ENCODE results near the gene HOXA11. TPM values are rescaled to one million over a fixed set of nuclear protein-coding genes. Genes with fewer than 3 reads are reported as not detected.

Gene HOXA11
- total RNA-seq, 1 donor = not detected

DNA sequence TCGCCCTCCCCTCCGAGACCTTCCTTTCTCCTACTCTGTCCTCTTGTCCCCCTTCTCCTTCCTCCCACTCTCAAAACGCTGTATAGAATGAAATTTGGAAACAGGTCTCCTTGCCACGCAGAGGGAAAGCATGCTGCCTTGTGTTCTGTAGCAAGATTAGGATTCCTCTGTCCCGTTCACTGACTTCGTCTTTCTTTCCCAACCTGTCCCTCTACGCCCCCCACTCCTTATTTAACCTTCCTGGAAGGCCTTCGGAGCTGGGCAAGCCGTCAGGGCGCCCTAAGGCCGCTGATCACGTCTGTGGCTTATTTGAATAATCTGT, 21.0 kb downstream of the HOXA11 start:
- H3K9me3 ChIP-seq (ENCODE audit: low read depth, low read length) = no peaks in the 10 kb centered on the region
- H3K27me3 ChIP-seq (ENCODE audit: insufficient read depth, low read length) = peaks cover 93% of the 10 kb centered on the region
- no peak overlapping the region for H3K4me3 ChIP-seq (ENCODE audit: low read length)
- H3K4me1 ChIP-seq (ENCODE audit: insufficient read depth, low read length) = peaks cover 68% of the 10 kb centered on the region

GRCh38 chr7:27163288-27164044, 21.6 kb downstream of the HOXA11 start:
- peaks cover 93% of the 10 kb centered on the region for H3K27me3 ChIP-seq (ENCODE audit: insufficient read depth, low read length)
- no peak overlapping the region for H3K4me3 ChIP-seq (ENCODE audit: low read length)
- no peaks in the 10 kb centered on the region for H3K9me3 ChIP-seq (ENCODE audit: low read depth, low read length)
- H3K4me1 ChIP-seq (ENCODE audit: insufficient read depth, low read length) = peaks cover 67% of the 10 kb centered on the region

- Histone ChIP-seq H3K4me3 (ENCODE audit: low read length) (no peak overlapping the region), H3K9me3 (ENCODE audit: low read depth, low read length) (no peaks in the 10 kb centered on the region)
Measured at GRCh38 chr7:27162561-27163287, 22.3 kb downstream of the HOXA11 start.

DNA sequence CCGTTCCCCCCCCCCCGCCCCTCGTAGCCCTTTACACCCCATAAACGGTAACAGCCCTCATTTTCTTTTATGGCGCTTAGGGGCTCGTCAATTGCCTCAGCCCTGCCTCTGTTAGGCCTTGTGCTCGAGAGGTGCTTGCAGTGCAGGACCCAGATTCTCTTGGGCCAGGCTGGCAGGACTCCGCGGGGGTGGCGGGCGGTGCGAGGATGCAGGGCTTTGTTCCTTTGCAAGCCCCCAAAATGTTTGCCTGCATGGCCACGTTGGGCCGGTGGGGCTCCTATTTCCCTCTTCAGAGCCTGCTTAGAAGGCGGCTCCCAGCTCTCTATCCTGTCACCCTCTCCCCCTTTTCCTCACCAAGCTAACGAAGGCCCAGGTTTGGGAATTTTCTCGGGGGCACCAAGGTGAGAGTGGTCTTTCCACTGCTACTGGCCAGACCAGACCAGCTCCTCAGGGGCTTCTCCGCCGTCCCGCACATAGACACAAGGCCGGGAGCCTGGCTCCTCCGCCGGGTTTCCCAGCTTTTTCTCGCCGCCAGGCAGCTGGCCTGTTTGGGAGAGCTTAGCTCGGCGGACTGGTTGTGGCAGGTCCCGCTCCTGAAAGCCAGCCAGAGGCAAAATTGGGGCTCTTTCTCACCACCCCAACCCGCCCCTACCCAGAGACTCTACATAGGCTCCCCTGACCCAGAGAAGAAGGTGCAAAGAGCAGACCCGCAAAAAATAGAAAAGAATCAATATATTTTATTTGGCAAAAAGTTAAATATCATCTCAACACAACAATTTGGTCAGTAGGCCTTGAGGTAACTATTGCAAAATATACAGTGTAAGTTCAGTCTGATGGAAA, 23.1 kb downstream of the HOXA11 start:
- Histone ChIP-seq H3K9me3 (ENCODE audit: low read depth, low read length) (no peaks in the 10 kb centered on the region), H3K4me1 (ENCODE audit: insufficient read depth, low read length) (peaks cover 64% of the 10 kb centered on the region), H3K4me3 (ENCODE audit: low read length) (no peak overlapping the region), H3K27me3 (ENCODE audit: insufficient read depth, low read length) (peaks cover 93% of the 10 kb centered on the region)

More at GRCh38 chr7:27162561-27163287, 22.3 kb downstream of the HOXA11 start:
- Histone ChIP-seq H3K4me1 (ENCODE audit: insufficient read depth, low read length) (peaks cover 69% of the 10 kb centered on the region), H3K27me3 (ENCODE audit: insufficient read depth, low read length) (peaks cover 93% of the 10 kb centered on the region)

GRCh38 chr7:27161214-27161720, 23.8 kb downstream of the HOXA11 start:
- peaks cover 61% of the 10 kb centered on the region for H3K4me1 ChIP-seq (ENCODE audit: insufficient read depth, low read length)
- H3K27me3 ChIP-seq (ENCODE audit: insufficient read depth, low read length) = peaks cover 91% of the 10 kb centered on the region
- peak overlapping the region; percentile 47 for H3K4me3 ChIP-seq (ENCODE audit: low read length)
- H3K9me3 ChIP-seq (ENCODE audit: low read depth, low read length) = no peaks in the 10 kb centered on the region

GRCh38 chr7:27160546-27161213, 24.4 kb downstream of the HOXA11 start:
- Histone ChIP-seq H3K4me1 (ENCODE audit: insufficient read depth, low read length) (peaks cover 61% of the 10 kb centered on the region), H3K27me3 (ENCODE audit: insufficient read depth, low read length) (peaks cover 91% of the 10 kb centered on the region), H3K4me3 (ENCODE audit: low read length) (peak overlapping the region; percentile 47)

DNA sequence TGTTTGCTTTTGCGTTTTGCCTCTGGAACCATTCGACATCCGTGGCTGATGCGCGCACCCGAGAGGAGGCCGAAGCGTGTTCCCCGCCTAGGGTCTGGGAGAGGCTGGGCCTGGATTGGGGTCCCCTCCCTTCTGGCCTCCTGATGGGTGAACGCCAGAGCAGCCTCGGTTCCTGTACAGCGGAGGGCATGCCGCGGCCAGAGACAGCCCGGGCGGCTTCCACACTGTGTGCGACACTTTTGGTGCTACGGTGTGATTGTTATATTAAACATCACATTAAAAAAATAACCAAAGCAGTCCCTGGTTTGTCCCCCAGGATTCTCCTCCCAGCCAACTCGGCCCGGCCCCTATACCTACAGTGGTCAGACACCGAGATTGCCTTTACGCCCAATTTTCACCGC, 24.9 kb downstream of the HOXA11 start:
- Histone ChIP-seq H3K4me1 (ENCODE audit: insufficient read depth, low read length) (peaks cover 61% of the 10 kb centered on the region), H3K9me3 (ENCODE audit: low read depth, low read length) (no peaks in the 10 kb centered on the region), H3K4me3 (ENCODE audit: low read length) (peak overlapping the region; percentile 47), H3K27me3 (ENCODE audit: insufficient read depth, low read length) (peaks cover 91% of the 10 kb centered on the region)

More at GRCh38 chr7:27160546-27161213, 24.4 kb downstream of the HOXA11 start:
- H3K9me3 ChIP-seq (ENCODE audit: low read depth, low read length) = no peaks in the 10 kb centered on the region

- H3K27me3 ChIP-seq (ENCODE audit: insufficient read depth, low read length) = peaks cover 91% of the 10 kb centered on the region
- peaks cover 61% of the 10 kb centered on the region for H3K4me1 ChIP-seq (ENCODE audit: insufficient read depth, low read length)
- H3K9me3 ChIP-seq (ENCODE audit: low read depth, low read length) = no peaks in the 10 kb centered on the region
- H3K4me3 ChIP-seq (ENCODE audit: low read length) = no peak overlapping the region
Measured at GRCh38 chr7:27159266-27160144, 25.5 kb downstream of the HOXA11 start.

- H3K9me3 ChIP-seq (ENCODE audit: low read depth, low read length) = no peaks in the 10 kb centered on the region
- H3K4me1 ChIP-seq (ENCODE audit: insufficient read depth, low read length) = peaks cover 53% of the 10 kb centered on the region
- H3K4me3 ChIP-seq (ENCODE audit: low read length) = no peak overlapping the region
- H3K27me3 ChIP-seq (ENCODE audit: insufficient read depth, low read length) = peaks cover 91% of the 10 kb centered on the region
Measured at GRCh38 chr7:27158436-27159265, 26.4 kb downstream of the HOXA11 start.

GRCh38 chr7:27157702-27158431, 27.2 kb downstream of the HOXA11 start:
- H3K9me3 ChIP-seq (ENCODE audit: low read depth, low read length) = no peaks in the 10 kb centered on the region
- H3K4me3 ChIP-seq (ENCODE audit: low read length) = no peak overlapping the region
- H3K27me3 ChIP-seq (ENCODE audit: insufficient read depth, low read length) = peaks cover 91% of the 10 kb centered on the region
- peaks cover 49% of the 10 kb centered on the region for H3K4me1 ChIP-seq (ENCODE audit: insufficient read depth, low read length)

DNA sequence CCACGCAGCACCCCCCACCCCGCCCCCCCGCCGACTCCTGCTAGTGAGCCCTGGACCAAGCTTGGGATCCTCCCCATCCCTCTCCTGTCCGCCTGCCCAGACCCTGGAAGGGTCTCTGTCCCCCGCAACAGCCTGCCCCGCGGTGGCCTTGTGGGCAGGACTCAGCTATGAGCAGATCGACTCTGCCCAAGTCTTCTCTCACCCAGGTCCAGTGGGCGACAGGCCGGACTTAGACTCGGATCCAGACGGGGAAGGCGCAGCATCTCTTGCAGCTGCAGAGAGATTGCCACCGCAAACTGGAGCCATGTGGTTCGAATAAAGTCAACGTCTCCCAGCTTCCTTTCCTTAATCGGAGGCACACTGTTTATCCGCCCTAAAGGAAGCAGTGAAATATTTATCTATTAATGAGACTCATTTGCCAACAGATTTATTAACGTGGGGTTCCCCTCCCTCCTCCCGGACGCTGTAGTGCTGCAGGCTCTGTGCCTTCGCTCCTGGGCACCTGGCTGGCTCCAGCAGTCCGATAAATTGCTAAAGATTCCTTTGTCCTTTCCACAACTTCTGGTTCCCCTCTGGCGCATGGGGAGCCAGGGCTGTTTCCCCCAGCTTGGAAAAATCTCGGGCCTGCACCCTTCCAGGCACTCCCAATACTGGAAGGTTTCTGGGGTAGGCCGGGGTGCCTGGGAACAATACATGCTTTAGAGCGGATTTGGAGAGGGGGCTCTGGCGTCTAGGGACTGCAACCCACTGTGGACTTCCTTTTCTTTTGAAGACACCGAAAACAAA, 27.9 kb downstream of the HOXA11 start:
- no peaks in the 10 kb centered on the region for H3K9me3 ChIP-seq (ENCODE audit: low read depth, low read length)
- peaks cover 91% of the 10 kb centered on the region for H3K27me3 ChIP-seq (ENCODE audit: insufficient read depth, low read length)
- H3K4me1 ChIP-seq (ENCODE audit: insufficient read depth, low read length) = peaks cover 56% of the 10 kb centered on the region
- H3K4me3 ChIP-seq (ENCODE audit: low read length) = no peak overlapping the region

GRCh38 chr7:27156508-27156898, 28.5 kb downstream of the HOXA11 start, which contains the start of gene HOXA7:
TSS of gene HOXA7 (minus strand) at chr7:27156675. CDS start at chr7:27156545, 130 bp downstream.
- Histone ChIP-seq H3K27me3 (ENCODE audit: insufficient read depth, low read length) (peaks cover 92% of the 10 kb centered on the region), H3K4me3 (ENCODE audit: low read length) (no peak within 1 kb of the TSS), H3K9me3 (ENCODE audit: low read depth, low read length) (no peaks in the 10 kb centered on the region), H3K4me1 (ENCODE audit: insufficient read depth, low read length) (peaks cover 57% of the 10 kb centered on the region)

Measured in mononuclear cell (primary cell).